HFF-Myc (cell line): ENCODE results near the gene LRRK1.

Experiments
- DNase-seq: peaks from one replicate; pipeline ENCODE4 v3.0.0-alpha.2; 2011; ENCODE audit warnings: low read depth; ENCODE audit errors: extremely low read depth
- H3K4me3 ChIP-seq: replicated peaks from 2 replicates; pipeline ENCODE4 v1.5.1; 2011; ENCODE audit warnings: low read depth, mild to moderate bottlenecking, control low read depth, low read length
- TF ChIP-seq, protein P1 (sequence below): IDR thresholded peaks from 2 replicates; pipeline ENCODE4 v1.5.1; 2012; ENCODE audit warnings: mild to moderate bottlenecking, low read depth, low read length, control low read depth; ENCODE audit errors: missing control alignments

LRRK1 gene

DNA sequence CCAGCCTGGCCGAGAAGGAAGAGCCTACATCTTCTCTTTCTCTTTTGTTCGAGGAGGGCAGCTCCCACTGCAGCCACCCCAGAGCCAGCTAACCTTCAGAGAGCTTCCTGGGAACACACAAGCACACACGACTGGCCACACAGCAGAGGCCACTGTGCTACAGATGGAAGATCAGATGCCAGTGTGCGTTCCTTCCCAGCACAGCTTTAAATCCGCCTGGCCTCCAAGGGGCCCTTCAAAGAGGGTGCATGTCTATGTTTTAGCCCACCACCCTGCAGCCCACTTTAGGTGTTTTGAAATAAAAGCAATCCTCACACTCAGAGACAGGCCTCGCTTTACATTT is 27.2 kb upstream of the LRRK1 start:
- H3K4me3 ChIP-seq = no peak overlapping the region
- DNase-seq = no peak
- TF ChIP-seq, protein P1, sequence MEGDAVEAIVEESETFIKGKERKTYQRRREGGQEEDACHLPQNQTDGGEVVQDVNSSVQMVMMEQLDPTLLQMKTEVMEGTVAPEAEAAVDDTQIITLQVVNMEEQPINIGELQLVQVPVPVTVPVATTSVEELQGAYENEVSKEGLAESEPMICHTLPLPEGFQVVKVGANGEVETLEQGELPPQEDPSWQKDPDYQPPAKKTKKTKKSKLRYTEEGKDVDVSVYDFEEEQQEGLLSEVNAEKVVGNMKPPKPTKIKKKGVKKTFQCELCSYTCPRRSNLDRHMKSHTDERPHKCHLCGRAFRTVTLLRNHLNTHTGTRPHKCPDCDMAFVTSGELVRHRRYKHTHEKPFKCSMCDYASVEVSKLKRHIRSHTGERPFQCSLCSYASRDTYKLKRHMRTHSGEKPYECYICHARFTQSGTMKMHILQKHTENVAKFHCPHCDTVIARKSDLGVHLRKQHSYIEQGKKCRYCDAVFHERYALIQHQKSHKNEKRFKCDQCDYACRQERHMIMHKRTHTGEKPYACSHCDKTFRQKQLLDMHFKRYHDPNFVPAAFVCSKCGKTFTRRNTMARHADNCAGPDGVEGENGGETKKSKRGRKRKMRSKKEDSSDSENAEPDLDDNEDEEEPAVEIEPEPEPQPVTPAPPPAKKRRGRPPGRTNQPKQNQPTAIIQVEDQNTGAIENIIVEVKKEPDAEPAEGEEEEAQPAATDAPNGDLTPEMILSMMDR = no peak

DNA sequence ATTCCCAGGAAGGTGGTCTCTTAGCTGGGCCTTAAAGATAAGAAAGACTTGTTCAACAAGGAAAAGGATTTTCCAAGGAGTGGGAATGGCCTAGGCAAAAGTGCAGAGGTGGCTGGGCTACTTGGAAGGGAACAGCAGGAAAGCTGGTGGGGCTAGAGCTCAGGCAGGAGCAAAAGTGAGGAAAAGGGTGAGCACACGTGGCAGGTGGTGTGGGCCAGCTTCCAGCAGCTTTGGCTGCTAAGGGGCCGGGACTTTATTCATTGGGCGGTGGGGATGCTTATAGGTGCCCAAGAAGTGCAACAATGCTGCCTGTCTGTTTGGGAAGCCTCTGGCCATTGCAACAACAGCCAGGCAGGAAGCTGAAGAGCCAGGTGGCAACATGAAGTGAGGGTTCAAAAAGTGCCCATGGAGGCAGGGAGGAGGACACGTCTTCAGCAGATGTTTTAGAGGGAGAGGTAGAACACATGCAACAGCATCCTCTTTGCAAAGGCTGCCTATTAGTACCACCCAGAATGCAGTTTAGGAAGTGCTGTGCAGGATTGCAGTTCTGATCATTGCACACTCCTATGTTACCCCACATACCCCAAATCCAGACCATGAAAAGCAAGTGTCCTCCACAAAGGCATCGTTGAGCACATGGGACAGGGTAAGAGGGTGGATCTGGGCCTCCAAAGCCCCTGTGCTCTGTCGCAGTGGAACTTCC is 25.7 kb upstream of the LRRK1 start:
- no peak overlapping the region for H3K4me3 ChIP-seq
- DNase-seq = no peak
- TF ChIP-seq, protein P1 = no peak

- H3K4me3 ChIP-seq = no peak overlapping the region
- no peak for DNase-seq
- TF ChIP-seq, protein P1 = no peak
Measured at GRCh38 chr15:100893964-100894295, 25.2 kb upstream of the LRRK1 start.

GRCh38 chr15:100895721-100896120 is 23.4 kb upstream of the LRRK1 start:
- no peak for DNase-seq
- TF ChIP-seq, protein P1 = no peak
- no peak overlapping the region for H3K4me3 ChIP-seq

- TF ChIP-seq, protein P1 = no peak
- H3K4me3 ChIP-seq = no peak overlapping the region
- DNase-seq = no peak
Measured at GRCh38 chr15:100897221-100898151, 21.7 kb upstream of the LRRK1 start.

DNA sequence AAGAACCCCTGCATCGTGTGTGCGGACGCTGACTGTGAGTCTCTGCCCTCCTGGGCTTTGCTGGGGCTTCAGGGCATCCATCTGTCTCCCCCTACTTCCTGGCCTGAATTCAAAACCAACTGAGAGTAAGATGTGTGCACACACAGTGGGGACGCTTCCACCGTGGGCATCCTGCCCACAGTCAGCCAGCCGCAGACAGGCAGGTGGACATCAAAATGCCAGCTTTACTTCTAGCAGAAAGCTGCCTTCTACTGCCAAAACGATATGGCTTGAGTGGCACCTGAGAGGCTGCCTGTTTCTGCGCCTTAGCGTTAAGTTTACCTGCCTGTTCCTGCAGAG is 21.0 kb upstream of the LRRK1 start:
- no peak overlapping the region for H3K4me3 ChIP-seq
- TF ChIP-seq, protein P1 = no peak
- no peak for DNase-seq
